ENCODE measurements around the gene DHX58. TPM values are rescaled to one million over a fixed set of nuclear protein-coding genes. Genes with fewer than 3 reads are reported as not detected.
A peak's percentile ranks its signal among the peaks of the same experiment; 100 is the strongest.

DHX58 gene
- total RNA-seq, 2 experiments from 2014 or later, result 23.8 to 31.1 TPM

- intact Hi-C loops (cut with DNase I, micrococcal nuclease), result no loop called here
- no peaks in the 10 kb centered on the region for H3K27me3 Mint-ChIP-seq
- H3K36me3 Mint-ChIP-seq (ENCODE audit: low read depth), result peaks cover 36% of the 10 kb centered on the region
- H3K9me3 Mint-ChIP-seq (ENCODE audit: low read depth), result no peaks in the 10 kb centered on the region
- no peak overlapping the region for H3K4me3 Mint-ChIP-seq
- peaks cover 12% of the 10 kb centered on the region for H3K4me1 Mint-ChIP-seq
- ATAC-seq (no peak), DNase-seq (no peak)
- ChIA-PET CTCF (no interaction called here), POLR2A (interaction anchor here (0.6 kb wide), 1 partner anchor 22 kb away, joined by 3 read pairs; no protein-coding TSS in a partner anchor)
- peak overlapping the region; percentile 55 for H3K27ac Mint-ChIP-seq
Measured at GRCh38 chr17:42127414-42127813, 14.9 kb upstream of the DHX58 start.

- peaks cover 36% of the 10 kb centered on the region for H3K36me3 Mint-ChIP-seq (ENCODE audit: low read depth)
- peak overlapping the region; percentile 55 for H3K27ac Mint-ChIP-seq
- DNase-seq, result no peak
- ChIA-PET CTCF (no interaction called here), POLR2A (no interaction called here)
- no peaks in the 10 kb centered on the region for H3K9me3 Mint-ChIP-seq (ENCODE audit: low read depth)
- peaks cover 6% of the 10 kb centered on the region for H3K4me1 Mint-ChIP-seq
- no peak overlapping the region for H3K4me3 Mint-ChIP-seq
- no peak for ATAC-seq
- intact Hi-C loops (cut with DNase I, micrococcal nuclease), result no loop called here
- H3K27me3 Mint-ChIP-seq, result no peaks in the 10 kb centered on the region
Measured at GRCh38 chr17:42126836-42127235, 14.3 kb upstream of the DHX58 start.

- intact Hi-C loops (cut with DNase I, micrococcal nuclease), result no loop called here
- ATAC-seq (no peak), DNase-seq (no peak)
- Mint-ChIP-seq H3K4me1 (peaks cover 4% of the 10 kb centered on the region), H3K27me3 (no peaks in the 10 kb centered on the region), H3K4me3 (no peak overlapping the region), H3K36me3 (ENCODE audit: low read depth) (peaks cover 31% of the 10 kb centered on the region), H3K9me3 (ENCODE audit: low read depth) (no peaks in the 10 kb centered on the region), H3K27ac (no peak overlapping the region)
- CTCF ChIA-PET, result interaction anchor here (0.7 kb wide), 1 partner anchor 53 kb away, joined by 3 read pairs; no protein-coding TSS in a partner anchor
- POLR2A ChIA-PET, result no interaction called here
Measured at GRCh38 chr17:42125565-42125964, 13.1 kb upstream of the DHX58 start.

GRCh38 chr17:42124256-42124655 is 11.7 kb upstream of the DHX58 start:
- ChIA-PET POLR2A (interaction anchor here (1.0 kb wide), 1 partner anchor 19 kb away, joined by 3 read pairs; no protein-coding TSS in a partner anchor), CTCF (interaction anchor here (1.1 kb wide), 1 partner anchor 8 kb away, joined by 3 read pairs; no protein-coding TSS in a partner anchor)
- no peak overlapping the region for H3K4me3 Mint-ChIP-seq
- peaks cover 14% of the 10 kb centered on the region for H3K4me1 Mint-ChIP-seq
- DNase-seq (no peak), ATAC-seq (no peak)
- H3K9me3 Mint-ChIP-seq (ENCODE audit: low read depth), result no peaks in the 10 kb centered on the region
- no peaks in the 10 kb centered on the region for H3K27me3 Mint-ChIP-seq
- intact Hi-C loops (cut with DNase I, micrococcal nuclease), result no loop called here
- no peak overlapping the region for H3K27ac Mint-ChIP-seq
- peaks cover 28% of the 10 kb centered on the region for H3K36me3 Mint-ChIP-seq (ENCODE audit: low read depth)

GRCh38 chr17:42122371-42123303 is 10.1 kb upstream of the DHX58 start, which contains the start of gene HSPB9:
Gene HSPB9 (plus strand): TSS chr17:42122804. CDS start chr17:42122851, 47 bp downstream.
- intact Hi-C loops (cut with DNase I, micrococcal nuclease), result no loop called here
- ChIA-PET POLR2A (no interaction called here), CTCF (interaction anchor here (0.6 to 1.0 kb wide), 4 partner anchors 39 to 1379 kb away, joined by 3 to 5 read pairs (median 4); no protein-coding TSS in a partner anchor)
- peaks cover 28% of the 10 kb centered on the region for H3K36me3 Mint-ChIP-seq (ENCODE audit: low read depth)
- no peak within 1 kb of the TSS for H3K27ac Mint-ChIP-seq
- no peaks in the 10 kb centered on the region for H3K27me3 Mint-ChIP-seq
- H3K4me3 Mint-ChIP-seq, result peak within 1 kb of the TSS; percentile 70
- DNase-seq (no peak), ATAC-seq (no peak)
- no peaks in the 10 kb centered on the region for H3K9me3 Mint-ChIP-seq (ENCODE audit: low read depth)
- H3K4me1 Mint-ChIP-seq, result peaks cover 23% of the 10 kb centered on the region

GRCh38 chr17:42120770-42121769 is 8.6 kb upstream of the DHX58 start, which contains the start of gene KAT2A:
Gene KAT2A (minus strand): TSS chr17:42121367. CDS start chr17:42121304, 63 bp downstream.
- ChIA-PET CTCF (interaction anchor here (0.6 to 1.8 kb wide), 13 partner anchors 9 to 268 kb away, joined by 3 to 7 read pairs (median 4); partner anchors contain the start of genes DHX58, DNAJC7, KCNH4 and STAT3), POLR2A (interaction anchor here (0.5 to 1.2 kb wide), 3 partner anchors 9 to 155 kb away, joined by 3 to 4 read pairs (median 3); partner anchors contain the start of genes CNP and DHX58)
- Mint-ChIP-seq H3K4me3 (peak within 1 kb of the TSS; percentile 70), H3K27ac (peak within 1 kb of the TSS; percentile 76), H3K4me1 (peaks cover 29% of the 10 kb centered on the region), H3K9me3 (ENCODE audit: low read depth) (no peaks in the 10 kb centered on the region), H3K36me3 (ENCODE audit: low read depth) (peaks cover 32% of the 10 kb centered on the region), H3K27me3 (no peaks in the 10 kb centered on the region)
- peak; percentile 93 for ATAC-seq
- intact Hi-C loops (cut with DNase I, micrococcal nuclease), result loop anchor here in 1 of 2 experiments (1.0 kb wide), 9 partner anchors 9 to 286 kb away; partner anchors contain the start of genes CNP, DHX58, DNAJC7 and KCNH4
- DNase-seq, result peak; percentile 90

- intact Hi-C loops (cut with DNase I, micrococcal nuclease), result no loop called here
- CTCF ChIA-PET, result interaction anchor here (0.6 to 3.1 kb wide), 17 partner anchors 8 to 414 kb away, joined by 3 to 17 read pairs (median 4); partner anchors contain the start of genes DHX58, DNAJC7, KCNH4 and NKIRAS2
- Mint-ChIP-seq H3K4me3 (peak overlapping the region; percentile 70), H3K36me3 (ENCODE audit: low read depth) (peaks cover 35% of the 10 kb centered on the region), H3K4me1 (peaks cover 29% of the 10 kb centered on the region), H3K27me3 (no peaks in the 10 kb centered on the region), H3K27ac (peak overlapping the region; percentile 70), H3K9me3 (ENCODE audit: low read depth) (no peaks in the 10 kb centered on the region)
- POLR2A ChIA-PET, result interaction anchor here (0.5 to 1.2 kb wide), 3 partner anchors 8 to 154 kb away, joined by 3 to 4 read pairs (median 3); partner anchors contain the start of genes CNP and DHX58
- no peak for DNase-seq
- ATAC-seq, result no peak
Measured at GRCh38 chr17:42120161-42120769, 7.8 kb upstream of the DHX58 start.

- intact Hi-C loops (cut with DNase I, micrococcal nuclease), result no loop called here
Measured at GRCh38 chr17:42119301-42119700, 6.8 kb upstream of the DHX58 start.

GRCh38 chr17:42118545-42118944 is 6.0 kb upstream of the DHX58 start:
- Mint-ChIP-seq H3K36me3 (ENCODE audit: low read depth) (peaks cover 38% of the 10 kb centered on the region), H3K4me3 (peak overlapping the region; percentile 33), H3K9me3 (ENCODE audit: low read depth) (no peaks in the 10 kb centered on the region), H3K27ac (peak overlapping the region; percentile 75), H3K27me3 (no peaks in the 10 kb centered on the region), H3K4me1 (peaks cover 29% of the 10 kb centered on the region)
- CTCF ChIA-PET, result interaction anchor here (0.7 to 3.1 kb wide), 9 partner anchors 11 to 154 kb away, joined by 3 to 17 read pairs (median 4); partner anchors contain the start of gene NKIRAS2
- POLR2A ChIA-PET, result no interaction called here
- DNase-seq, result peak; percentile 74
- intact Hi-C loops (cut with DNase I, micrococcal nuclease), result loop anchor here (1.0 kb wide), 2 partner anchors 63 to 409 kb away; partner anchors contain the start of gene KCNH4 (in 1 of the 2)
- peak; percentile 42 for ATAC-seq

More at GRCh38 chr17:42119301-42119700, 6.8 kb upstream of the DHX58 start:
- Mint-ChIP-seq H3K4me3 (peak overlapping the region; percentile 70), H3K27me3 (no peaks in the 10 kb centered on the region), H3K9me3 (ENCODE audit: low read depth) (no peaks in the 10 kb centered on the region), H3K4me1 (peaks cover 29% of the 10 kb centered on the region), H3K36me3 (ENCODE audit: low read depth) (peaks cover 35% of the 10 kb centered on the region), H3K27ac (no peak overlapping the region)
- POLR2A ChIA-PET, result interaction anchor here (0.6 kb wide), 1 partner anchor 45 kb away, joined by 6 read pairs; no protein-coding TSS in a partner anchor
- DNase-seq (no peak), ATAC-seq (no peak)
- CTCF ChIA-PET, result interaction anchor here (0.7 to 3.1 kb wide), 11 partner anchors 18 to 153 kb away, joined by 3 to 17 read pairs (median 4); partner anchors contain the start of genes KCNH4 and NKIRAS2

- Mint-ChIP-seq H3K4me3 (no peak overlapping the region), H3K36me3 (ENCODE audit: low read depth) (peaks cover 39% of the 10 kb centered on the region), H3K9me3 (ENCODE audit: low read depth) (no peaks in the 10 kb centered on the region), H3K27ac (no peak overlapping the region), H3K27me3 (no peaks in the 10 kb centered on the region), H3K4me1 (peaks cover 29% of the 10 kb centered on the region)
- ChIA-PET CTCF (interaction anchor here (0.6 to 3.1 kb wide), 11 partner anchors 10 to 153 kb away, joined by 3 to 17 read pairs (median 4); partner anchors contain the start of gene NKIRAS2), POLR2A (no interaction called here)
- DNase-seq (no peak), ATAC-seq (no peak)
- intact Hi-C loops (cut with DNase I, micrococcal nuclease), result loop anchor here (1.0 kb wide), 2 partner anchors 63 to 409 kb away; partner anchors contain the start of gene KCNH4 (in 1 of the 2)
Measured at GRCh38 chr17:42118126-42118510, 5.6 kb upstream of the DHX58 start.
